DOHH2 (cell line): ENCODE results near the gene REEP1.

Experiments
- EZH2phosphoT487 ChIP-seq: fragments of 200-600 bp; sonication (generic); IDR thresholded peaks from 2 replicates; pipeline ENCODE4 v1.6.1; 2017; ENCODE audit warnings: borderline replicate concordance, mild to moderate bottlenecking, antibody characterized with exemption, low read length, moderate library complexity, mixed read lengths
- TF ChIP-seq, protein P1 (sequence below): fragments of 200-600 bp; sonication (generic); IDR thresholded peaks from one replicate; pipeline ENCODE4 v1.5.1; 2014; ENCODE audit warnings: antibody characterized with exemption, mild to moderate bottlenecking, low read depth, low read length; ENCODE audit not compliant: poor library complexity, severe bottlenecking

DNA sequence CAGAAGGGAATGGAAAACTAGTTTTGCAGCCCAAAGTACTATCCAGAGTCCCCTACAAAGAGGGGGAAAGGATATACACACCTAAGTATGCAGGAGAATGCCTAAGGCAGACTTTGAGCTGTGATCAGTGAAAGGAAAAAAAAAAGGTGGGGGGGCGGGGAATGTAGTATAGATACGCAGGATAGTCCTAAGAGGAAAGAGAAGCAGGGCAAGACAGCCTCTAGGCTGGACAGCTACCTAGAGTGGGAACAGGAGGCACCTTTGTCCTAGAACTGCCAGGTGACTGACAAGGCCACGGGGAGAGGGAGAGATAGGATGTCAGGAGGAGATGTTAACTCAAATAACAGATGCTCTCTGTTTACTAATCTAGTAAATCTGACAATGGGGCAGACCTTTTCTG is 6.0 kb downstream of the REEP1 start:
- TF ChIP-seq, protein P1, sequence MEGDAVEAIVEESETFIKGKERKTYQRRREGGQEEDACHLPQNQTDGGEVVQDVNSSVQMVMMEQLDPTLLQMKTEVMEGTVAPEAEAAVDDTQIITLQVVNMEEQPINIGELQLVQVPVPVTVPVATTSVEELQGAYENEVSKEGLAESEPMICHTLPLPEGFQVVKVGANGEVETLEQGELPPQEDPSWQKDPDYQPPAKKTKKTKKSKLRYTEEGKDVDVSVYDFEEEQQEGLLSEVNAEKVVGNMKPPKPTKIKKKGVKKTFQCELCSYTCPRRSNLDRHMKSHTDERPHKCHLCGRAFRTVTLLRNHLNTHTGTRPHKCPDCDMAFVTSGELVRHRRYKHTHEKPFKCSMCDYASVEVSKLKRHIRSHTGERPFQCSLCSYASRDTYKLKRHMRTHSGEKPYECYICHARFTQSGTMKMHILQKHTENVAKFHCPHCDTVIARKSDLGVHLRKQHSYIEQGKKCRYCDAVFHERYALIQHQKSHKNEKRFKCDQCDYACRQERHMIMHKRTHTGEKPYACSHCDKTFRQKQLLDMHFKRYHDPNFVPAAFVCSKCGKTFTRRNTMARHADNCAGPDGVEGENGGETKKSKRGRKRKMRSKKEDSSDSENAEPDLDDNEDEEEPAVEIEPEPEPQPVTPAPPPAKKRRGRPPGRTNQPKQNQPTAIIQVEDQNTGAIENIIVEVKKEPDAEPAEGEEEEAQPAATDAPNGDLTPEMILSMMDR = no peak
- TF ChIP-seq EZH2phosphoT487 = no peak
